HG03045 (cell line): ENCODE measurements around the gene PHF21B.
"Not testable (repeated sequence)": the region's sequence is repeated elsewhere in the genome, so short reads cannot be mapped to it uniquely, and the experiment has no call there.

ENCODE experiments used
- ATAC-seq: cut with Tn5 transposase; IDR thresholded peaks from one replicate; pipeline ENCODE4 v1.9.1; 2021; ENCODE audit warnings: mild to moderate bottlenecking, moderate library complexity; ENCODE audit not compliant: unreplicated experiment

Gene PHF21B

GRCh38 chr22:44963832-44964721, 45.7 kb downstream of the PHF21B start:
- ATAC-seq: no peak

GRCh38 chr22:44962741-44963454, 46.9 kb downstream of the PHF21B start:
- ATAC-seq: no peak

GRCh38 chr22:44961682-44962081, 48.1 kb downstream of the PHF21B start:
- not testable (repeated sequence) for ATAC-seq

GRCh38 chr22:44956840-44957767, 52.7 kb downstream of the PHF21B start:
- no peak for ATAC-seq

- ATAC-seq: no peak
These were observed 54.7 kb downstream of the PHF21B start for GRCh38 chr22:44955102-44955501.

GRCh38 chr22:44954149-44954548, 55.7 kb downstream of the PHF21B start:
- ATAC-seq: no peak

GRCh38 chr22:44952863-44953746, 56.7 kb downstream of the PHF21B start:
- no peak for ATAC-seq

- ATAC-seq: no peak
These were observed 58.3 kb downstream of the PHF21B start for GRCh38 chr22:44951510-44951816.

- no peak for ATAC-seq
These were observed 58.8 kb downstream of the PHF21B start for GRCh38 chr22:44950806-44951509.

GRCh38 chr22:44947846-44948245, 62.0 kb downstream of the PHF21B start:
- no peak for ATAC-seq

GRCh38 chr22:44947049-44947448, 62.8 kb downstream of the PHF21B start:
- no peak for ATAC-seq

GRCh38 chr22:44944883-44945601, 64.8 kb downstream of the PHF21B start:
- ATAC-seq: no peak

GRCh38 chr22:44943701-44944324, 66.0 kb downstream of the PHF21B start:
- ATAC-seq: no peak

- no peak for ATAC-seq
These were observed 66.7 kb downstream of the PHF21B start for GRCh38 chr22:44942979-44943700.

GRCh38 chr22:44942056-44942455, 67.7 kb downstream of the PHF21B start:
- ATAC-seq: no peak

- no peak for ATAC-seq
These were observed 68.6 kb downstream of the PHF21B start for GRCh38 chr22:44941207-44941606.

- no peak for ATAC-seq
These were observed 69.7 kb downstream of the PHF21B start for GRCh38 chr22:44940130-44940529.

- ATAC-seq: no peak
These were observed 70.4 kb downstream of the PHF21B start for GRCh38 chr22:44939451-44939850.
